Measurements from ENCODE around the gene CDK5RAP1.

CDK5RAP1 gene

GRCh38 chr20:33377366-33377765 lies 24.0 kb downstream of the CDK5RAP1 start:
- no peak for FAIRE-seq

GRCh38 chr20:33373735-33374605 lies 27.3 kb downstream of the CDK5RAP1 start:
- FAIRE-seq, result peak; percentile 99

GRCh38 chr20:33372993-33373441 lies 28.3 kb downstream of the CDK5RAP1 start:
- FAIRE-seq, result no peak

GRCh38 chr20:33370291-33370690 lies 31.0 kb downstream of the CDK5RAP1 start:
- no peak for FAIRE-seq

GRCh38 chr20:33362898-33363297 lies 38.4 kb downstream of the CDK5RAP1 start:
- no peak for FAIRE-seq

- FAIRE-seq, result no peak
Observed at GRCh38 chr20:33359399-33360261, 41.7 kb downstream of the CDK5RAP1 start.

GRCh38 chr20:33353013-33353402 lies 48.3 kb downstream of the CDK5RAP1 start:
- no peak for FAIRE-seq

GRCh38 chr20:33352258-33353012 lies 48.9 kb downstream of the CDK5RAP1 start:
- FAIRE-seq, result no peak

GRCh38 chr20:33351696-33352095 lies 49.6 kb downstream of the CDK5RAP1 start:
- FAIRE-seq, result no peak

- no peak for FAIRE-seq
Observed at GRCh38 chr20:33349493-33349892, 51.8 kb downstream of the CDK5RAP1 start.

- no peak for FAIRE-seq
Observed at GRCh38 chr20:33348136-33348937, 53.0 kb downstream of the CDK5RAP1 start.

- FAIRE-seq, result no peak
Observed at GRCh38 chr20:33345342-33345741, 56.0 kb downstream of the CDK5RAP1 start.

- FAIRE-seq, result no peak
Observed at GRCh38 chr20:33343521-33343920, 57.8 kb downstream of the CDK5RAP1 start.

GRCh38 chr20:33339515-33340058 lies 61.7 kb downstream of the CDK5RAP1 start:
- no peak for FAIRE-seq

- FAIRE-seq, result no peak
Observed at GRCh38 chr20:33338467-33339258, 62.7 kb downstream of the CDK5RAP1 start.

GRCh38 chr20:33337531-33338165 lies 63.7 kb downstream of the CDK5RAP1 start:
- FAIRE-seq, result no peak

- no peak for FAIRE-seq
Observed at GRCh38 chr20:33337119-33337518, 64.2 kb downstream of the CDK5RAP1 start.

- no peak for FAIRE-seq
Observed at GRCh38 chr20:33336375-33336774, 64.9 kb downstream of the CDK5RAP1 start.

- FAIRE-seq, result no peak
Observed at GRCh38 chr20:33334111-33334510, 67.2 kb downstream of the CDK5RAP1 start.

GRCh38 chr20:33333616-33334015 lies 67.7 kb downstream of the CDK5RAP1 start:
- FAIRE-seq, result no peak

Data from islet of Langerhans (tissue), 1 donor.